Epithelial cell of proximal tubule (primary cell): ENCODE measurements around the gene XCL1. TPM values are rescaled to one million over a fixed set of nuclear protein-coding genes. Genes with fewer than 3 reads are reported as not detected.
A peak's percentile ranks its signal among the peaks of the same experiment; 100 is the strongest.
"Not testable (repeated sequence)": the region's sequence is repeated elsewhere in the genome, so short reads cannot be mapped to it uniquely, and the experiment has no call there.

Experiments
- DNase-seq: peaks from one replicate; pipeline ENCODE4 v3.0.0-alpha.2; 2011; ENCODE audit warnings: low read depth
- H3K4me3 ChIP-seq: 2 replicates; pipeline ENCODE4 v1.5.1; 2011; ENCODE audit warnings: low read depth, mild to moderate bottlenecking, low read length
- CTCF ChIP-seq: conservative IDR thresholded peaks from 2 replicates; pipeline ENCODE4 v1.5.1; 2012; ENCODE audit warnings: low read depth, mild to moderate bottlenecking, low read length
- total RNA-seq: library from RNA; depleted of rRNA; stranded (reverse); fragments of >200 nt; gene quantifications from 2 replicates; pipeline ENCODE4 v1.2.3, GENCODE V29; 2015

XCL1 gene
- total RNA-seq, 1 donor from 2014 or later = not detected

- no peak overlapping the region for H3K4me3 ChIP-seq
- peak; percentile 94 for DNase-seq
- no peak for TF ChIP-seq CTCF
Observed at GRCh38 chr1:168583571-168583970, 7.2 kb downstream of the XCL1 start.

- no peak for TF ChIP-seq CTCF
- DNase-seq = peak; percentile 61
- H3K4me3 ChIP-seq = no peak overlapping the region
Observed at GRCh38 chr1:168585191-168585590, 8.8 kb downstream of the XCL1 start.

GRCh38 chr1:168585937-168586336 is 9.5 kb downstream of the XCL1 start:
- no peak for DNase-seq
- no peak overlapping the region for H3K4me3 ChIP-seq
- no peak for TF ChIP-seq CTCF

- no peak overlapping the region for H3K4me3 ChIP-seq
- DNase-seq = no peak
- TF ChIP-seq CTCF = no peak
Observed at GRCh38 chr1:168589167-168589566, 12.8 kb downstream of the XCL1 start.

GRCh38 chr1:168591066-168591465 is 14.7 kb downstream of the XCL1 start:
- H3K4me3 ChIP-seq = no peak overlapping the region
- no peak for TF ChIP-seq CTCF
- DNase-seq = no peak

- no peak for DNase-seq
- H3K4me3 ChIP-seq = no peak overlapping the region
- no peak for TF ChIP-seq CTCF
Observed at GRCh38 chr1:168591641-168592250, 15.3 kb downstream of the XCL1 start.

GRCh38 chr1:168595403-168595802 is 19.0 kb downstream of the XCL1 start:
- DNase-seq = not testable (repeated sequence)

More at GRCh38 chr1:168595403-168595802, 19.0 kb downstream of the XCL1 start:
- H3K4me3 ChIP-seq = not testable (repeated sequence)
